AG09319 (cell line): ENCODE results near the gene NDUFA11.
"Not testable (repeated sequence)": the region's sequence is repeated elsewhere in the genome, so short reads cannot be mapped to it uniquely, and the experiment has no call there.

Experiments
- DNase-seq: peaks from one replicate; pipeline ENCODE4 v3.0.0-alpha.2; 2010; ENCODE audit warnings: low read depth; ENCODE audit errors: extremely low read depth
- CTCF ChIP-seq: IDR thresholded peaks from 2 replicates; pipeline ENCODE4 v1.5.1; 2011; ENCODE audit warnings: low read depth, mild to moderate bottlenecking, inconsistent platforms, low read length, moderate library complexity

NDUFA11 gene

GRCh38 chr19:5882421-5882968, 21.1 kb downstream of the NDUFA11 start:
- TF ChIP-seq CTCF: no peak

GRCh38 chr19:5881543-5882299, 21.9 kb downstream of the NDUFA11 start:
- DNase-seq: no peak
- no peak for TF ChIP-seq CTCF

More at GRCh38 chr19:5882421-5882968, 21.1 kb downstream of the NDUFA11 start:
- DNase-seq: no peak

GRCh38 chr19:5880604-5881078, 22.9 kb downstream of the NDUFA11 start:
- DNase-seq: no peak
- TF ChIP-seq CTCF: no peak

- DNase-seq: no peak
- TF ChIP-seq CTCF: no peak
Measured at GRCh38 chr19:5880196-5880595, 23.4 kb downstream of the NDUFA11 start.

- TF ChIP-seq CTCF: no peak
Measured at GRCh38 chr19:5877882-5878281, 25.7 kb downstream of the NDUFA11 start.

GRCh38 chr19:5877427-5877826, 26.2 kb downstream of the NDUFA11 start:
- TF ChIP-seq CTCF: no peak
- DNase-seq: no peak

More at GRCh38 chr19:5877882-5878281, 25.7 kb downstream of the NDUFA11 start:
- DNase-seq: no peak

- DNase-seq: not testable (repeated sequence)
Measured at GRCh38 chr19:5874496-5874895, 29.1 kb downstream of the NDUFA11 start.
